GM21515 (cell line): ENCODE results near the gene LIN7C.

Experiments
- ATAC-seq: cut with Tn5 transposase; IDR thresholded peaks from one replicate; pipeline ENCODE4 v1.9.1; 2021; ENCODE audit not compliant: unreplicated experiment

Gene LIN7C

DNA sequence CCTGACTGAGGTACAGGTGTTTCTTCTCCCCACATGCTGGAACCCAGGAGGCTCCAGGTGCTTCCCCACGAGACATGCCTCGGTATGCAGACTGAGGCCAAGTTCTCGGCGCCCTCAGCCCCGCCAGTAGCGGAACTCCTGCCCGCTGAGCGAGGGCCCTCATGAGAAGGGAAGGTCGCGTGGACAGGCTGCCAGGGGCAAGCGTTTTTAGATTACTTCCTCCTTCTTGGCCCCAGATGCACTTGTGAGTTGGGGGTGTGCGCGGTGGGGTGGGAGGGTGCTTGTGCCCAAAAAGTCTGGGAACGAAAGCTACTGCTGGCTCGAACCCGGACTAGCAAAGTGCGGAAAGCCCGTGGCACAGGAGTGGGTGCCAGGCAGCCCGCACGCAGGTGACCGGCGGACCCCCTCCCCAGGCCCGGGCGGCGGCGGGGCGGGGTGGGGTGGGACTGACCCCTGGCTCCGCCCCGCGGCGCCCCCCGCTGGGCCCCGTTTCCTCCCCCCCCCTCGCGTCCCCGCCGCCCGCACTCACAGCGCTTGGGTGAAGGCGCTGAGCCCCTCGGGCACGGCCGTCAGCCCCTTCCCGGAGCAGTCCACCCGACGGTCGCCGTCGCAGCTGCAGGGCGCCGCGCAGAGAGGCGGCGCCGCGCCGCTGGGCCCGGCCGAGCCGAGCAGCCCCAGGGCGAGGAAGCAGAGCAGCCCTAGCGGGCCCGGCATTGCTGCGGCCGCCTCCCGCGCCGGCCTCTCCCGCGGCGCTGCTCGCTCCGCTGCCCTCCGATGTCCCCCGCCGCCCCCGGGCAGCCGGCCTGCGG lies 34.8 kb downstream of the LIN7C start:
- ATAC-seq, result peak; percentile 49

DNA sequence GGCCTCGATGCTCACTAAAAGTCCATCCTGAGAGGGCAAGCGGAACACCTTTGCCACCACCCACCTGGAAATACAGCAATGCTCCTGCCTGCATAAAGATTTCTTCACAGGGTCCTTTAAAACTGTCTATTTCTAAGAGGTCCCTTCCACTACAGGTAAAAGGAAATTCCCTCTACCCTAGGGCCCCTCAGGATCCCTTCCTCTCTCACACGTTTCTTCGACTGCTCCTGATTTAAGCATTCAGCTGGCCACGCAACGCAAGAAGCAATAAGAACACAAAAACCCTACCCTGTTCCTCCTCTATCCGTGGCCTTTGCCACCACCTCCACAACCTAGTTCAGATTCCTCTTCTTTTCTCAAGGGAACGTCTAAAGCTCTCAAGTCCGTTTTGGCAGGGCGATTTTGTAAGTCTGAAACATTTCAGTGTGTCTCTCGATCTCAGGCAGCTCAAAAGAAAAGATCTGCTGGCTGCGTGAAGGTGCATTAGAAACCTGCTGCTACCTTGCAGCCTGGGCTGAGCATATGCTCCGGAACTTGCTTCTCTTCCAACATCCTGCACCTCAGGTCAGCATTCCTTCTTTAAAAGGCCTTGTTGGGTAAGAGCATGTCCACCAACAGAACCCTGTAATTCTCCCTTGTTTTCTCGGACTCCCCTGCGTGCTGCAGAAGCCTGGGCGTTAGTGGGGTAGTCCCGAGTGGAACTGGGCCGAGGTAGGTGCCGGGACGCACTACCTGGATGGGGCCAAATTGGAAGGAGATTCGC lies 35.6 kb downstream of the LIN7C start:
- ATAC-seq, result no peak

DNA sequence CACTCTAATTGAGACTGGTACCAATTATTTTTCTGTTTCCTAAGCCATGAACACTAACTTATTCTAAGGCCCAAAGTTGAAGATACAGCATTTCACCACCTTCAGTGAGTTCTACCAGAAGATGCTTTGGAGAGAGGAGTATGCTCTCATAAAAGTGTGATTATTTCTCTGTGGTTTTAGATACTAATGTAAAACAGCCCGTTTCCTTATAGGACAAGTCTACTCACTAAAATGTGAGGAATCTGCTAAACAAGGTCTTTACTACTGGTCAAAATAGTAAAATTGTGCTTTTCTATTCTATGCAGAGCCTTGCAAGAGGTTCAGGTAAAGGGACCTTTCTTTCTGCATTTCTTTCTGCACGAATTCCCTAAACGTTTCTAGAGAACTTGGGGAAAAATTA lies 36.4 kb downstream of the LIN7C start:
- no peak for ATAC-seq

- no peak for ATAC-seq
Observed at GRCh38 chr11:27468995-27469695, 37.4 kb downstream of the LIN7C start.

GRCh38 chr11:27468209-27468994 lies 38.2 kb downstream of the LIN7C start:
- no peak for ATAC-seq

GRCh38 chr11:27467181-27467913 lies 39.2 kb downstream of the LIN7C start:
- ATAC-seq, result no peak

- ATAC-seq, result no peak
Observed at GRCh38 chr11:27466363-27466762, 40.2 kb downstream of the LIN7C start.

GRCh38 chr11:27465629-27466028 lies 40.9 kb downstream of the LIN7C start:
- ATAC-seq, result no peak

- ATAC-seq, result no peak
Observed at GRCh38 chr11:27464909-27465308, 41.7 kb downstream of the LIN7C start.

DNA sequence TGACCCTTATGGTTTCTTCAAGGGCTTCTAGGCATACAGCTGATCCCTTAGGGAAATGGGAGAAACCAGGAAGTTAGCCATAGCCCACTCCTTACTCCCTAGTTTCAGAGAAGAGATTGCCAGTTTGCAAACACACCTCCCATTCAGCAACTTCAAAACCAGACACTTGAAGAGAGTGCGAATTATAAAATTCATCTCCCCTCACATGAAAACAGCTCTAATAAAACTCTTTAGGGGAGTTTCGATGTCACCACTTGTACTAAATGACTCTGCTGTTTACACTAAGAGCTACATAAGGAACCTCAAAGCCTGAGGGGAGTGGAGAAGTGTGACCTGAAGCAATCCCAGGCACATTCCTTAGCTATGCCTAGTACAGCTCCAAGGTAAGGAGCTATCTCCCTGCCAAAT lies 42.3 kb downstream of the LIN7C start:
- ATAC-seq, result no peak

GRCh38 chr11:27462543-27462942 lies 44.0 kb downstream of the LIN7C start:
- no peak for ATAC-seq

DNA sequence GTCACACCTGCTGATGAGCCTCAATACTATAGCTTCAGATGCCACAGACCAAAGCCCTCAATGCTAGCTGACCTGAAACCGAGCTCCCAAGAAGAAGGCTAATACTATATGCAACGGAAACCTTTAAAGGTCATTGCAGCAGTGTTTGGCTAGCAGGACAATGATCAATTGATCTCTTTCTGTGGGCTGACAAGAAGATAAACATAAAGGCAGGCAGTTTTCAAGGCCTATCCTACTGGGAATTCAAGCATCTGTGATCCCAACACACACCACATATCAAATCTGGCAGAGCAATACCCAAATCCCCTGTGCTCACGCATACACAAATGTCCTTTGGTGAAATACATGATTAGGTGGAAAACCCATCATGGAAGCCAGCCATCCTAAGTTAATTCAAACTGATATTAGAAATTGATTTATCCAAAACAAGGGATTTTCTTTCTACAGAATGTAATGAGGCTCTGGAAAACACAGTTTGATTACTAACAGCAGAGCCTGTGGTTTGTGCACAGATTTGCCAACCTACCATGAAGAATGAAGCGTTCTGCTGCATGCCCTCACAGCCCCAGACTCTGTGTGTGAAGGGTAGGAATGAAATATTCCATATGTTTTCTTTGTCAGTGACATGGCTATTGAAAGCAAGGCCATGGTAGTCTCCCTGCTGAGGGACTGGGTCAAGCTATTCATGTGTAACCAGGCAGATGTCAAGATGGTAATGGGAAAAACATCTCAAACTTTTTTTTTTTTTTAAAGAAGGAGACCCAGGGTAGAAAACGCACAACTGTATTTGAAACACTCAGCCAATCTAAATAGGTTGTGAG lies 46.2 kb downstream of the LIN7C start:
- ATAC-seq, result no peak

DNA sequence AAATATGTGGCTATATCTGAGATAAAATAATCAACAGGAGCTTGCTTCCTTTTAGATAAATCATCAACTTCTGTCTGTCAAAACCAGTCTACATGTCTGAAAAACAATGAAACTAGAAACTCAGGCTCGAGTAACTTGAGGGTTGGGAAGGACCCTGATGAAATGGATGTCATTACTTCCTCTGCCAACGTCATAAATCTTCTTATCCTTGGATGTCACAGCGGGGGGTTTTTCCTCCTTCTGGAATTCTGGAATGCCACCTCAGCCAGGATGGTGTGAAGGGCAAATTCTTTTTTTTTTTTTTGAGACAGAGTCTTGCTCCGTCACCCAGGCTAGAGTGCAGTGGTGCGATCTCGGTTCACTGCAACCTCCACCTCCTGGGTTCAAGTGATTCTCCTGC lies 47.4 kb downstream of the LIN7C start:
- no peak for ATAC-seq

DNA sequence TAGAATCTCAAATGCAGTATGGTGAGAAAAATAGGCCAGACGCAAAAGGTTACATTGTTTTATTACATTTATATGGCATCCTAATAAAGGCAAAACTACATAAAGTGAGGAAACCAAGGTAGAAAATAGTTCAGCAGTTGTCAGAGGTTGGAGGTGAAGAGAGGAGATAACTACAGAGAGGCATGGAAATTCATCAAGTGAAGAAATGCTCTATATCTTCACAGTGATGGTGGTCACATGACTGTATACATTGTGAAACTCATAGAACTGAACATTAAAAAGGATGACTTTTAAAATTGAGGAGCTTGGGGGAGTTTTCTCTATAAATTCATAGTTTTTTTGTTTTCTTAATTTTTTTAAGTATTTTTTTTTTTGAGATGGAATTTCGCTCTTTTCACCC lies 48.4 kb downstream of the LIN7C start:
- no peak for ATAC-seq

DNA sequence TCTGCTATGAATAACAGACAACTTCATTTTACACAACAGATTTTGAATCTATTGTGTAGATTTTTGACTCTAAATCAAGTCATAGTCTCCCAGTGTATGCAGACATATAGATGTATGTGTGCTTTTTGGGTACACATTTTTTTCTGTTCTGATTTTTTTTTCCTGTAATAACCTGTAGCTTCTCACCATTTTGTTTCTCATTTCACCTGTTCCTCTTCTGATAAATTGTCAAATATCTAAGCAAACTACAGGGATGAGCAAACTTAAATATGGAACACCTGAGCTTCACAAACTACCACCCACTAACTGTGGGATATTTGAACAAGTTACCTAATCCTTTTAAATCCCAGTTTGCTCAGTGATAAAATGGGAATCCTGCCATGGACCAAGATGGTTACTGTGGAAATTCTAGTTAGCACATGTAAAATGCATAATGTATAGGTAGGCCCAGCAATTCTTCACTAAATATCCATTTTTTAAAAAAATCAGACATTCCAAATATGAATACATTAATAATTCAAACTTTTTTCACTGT lies 49.7 kb downstream of the LIN7C start:
- ATAC-seq, result no peak

DNA sequence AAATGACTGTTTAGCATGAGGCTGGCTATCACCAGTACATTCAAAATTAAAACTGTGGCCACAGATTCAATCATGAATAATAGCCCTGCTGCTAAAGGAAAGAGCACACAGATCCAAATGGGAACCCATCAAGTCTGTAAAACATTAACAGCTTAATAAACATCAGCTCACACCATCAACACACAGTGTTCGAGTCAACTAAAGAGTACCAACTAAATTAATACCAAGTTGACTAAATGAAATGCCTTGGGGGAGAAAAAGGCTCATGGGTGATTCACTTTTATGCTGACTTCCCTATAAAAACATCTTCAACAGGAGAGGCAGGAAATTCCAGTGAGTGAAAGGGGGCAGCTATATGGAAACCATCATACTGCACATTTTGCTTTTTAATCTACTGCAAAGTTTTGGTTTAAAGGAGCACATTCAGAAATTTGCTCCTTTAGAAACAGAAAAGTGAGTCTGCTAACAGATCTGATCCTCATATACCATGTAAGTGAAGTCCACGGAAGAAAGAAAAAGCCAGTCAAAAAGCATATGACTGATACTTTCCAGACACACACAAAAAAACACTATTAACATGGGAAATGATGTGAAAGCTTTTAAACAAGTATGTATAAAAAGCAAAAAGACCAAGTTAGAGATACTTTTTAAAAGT lies 50.3 kb downstream of the LIN7C start:
- ATAC-seq, result no peak

GRCh38 chr11:27455667-27456066 lies 50.9 kb downstream of the LIN7C start:
- no peak for ATAC-seq

GRCh38 chr11:27453701-27454100 lies 52.9 kb downstream of the LIN7C start:
- no peak for ATAC-seq

DNA sequence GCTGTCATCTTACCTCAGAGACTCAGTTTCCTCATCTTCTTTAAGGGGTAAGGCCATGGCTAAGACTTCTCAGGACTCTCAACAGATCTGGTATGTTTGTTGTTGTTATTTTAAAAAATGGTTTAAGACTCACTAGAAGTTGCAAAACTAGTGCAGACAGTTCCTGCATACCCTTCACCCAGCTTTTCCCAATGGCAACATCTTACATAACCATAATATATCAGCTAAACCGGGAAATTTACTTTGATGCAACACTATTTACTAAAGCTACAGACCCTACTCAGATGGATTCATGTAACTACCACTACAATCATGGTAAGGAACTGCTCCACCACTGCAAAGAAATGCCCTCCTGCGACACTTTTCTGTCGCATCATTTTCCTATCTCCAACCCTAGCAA lies 54.4 kb downstream of the LIN7C start:
- no peak for ATAC-seq
